IPS DF 6.9 (cell line): ENCODE data around the gene TFRC.
"Not testable (repeated sequence)": the region's sequence is repeated elsewhere in the genome, so short reads cannot be mapped to it uniquely, and the experiment has no call there.

Experiments used
- DNase-seq: peaks from one replicate; pipeline ENCODE4 v3.0.0-alpha.2; 2013; ENCODE audit warnings: low read depth, low spot score
- H3K27ac ChIP-seq: one replicate; pipeline ENCODE4 v1.5.1; 2013; ENCODE audit warnings: low read length, control low read depth
- H3K27me3 ChIP-seq: 2 replicates; pipeline ENCODE4 v1.6.1; 2013; ENCODE audit warnings: mild to moderate bottlenecking, low read length; ENCODE audit not compliant: control insufficient read depth, insufficient read depth
- H3K36me3 ChIP-seq: 2 replicates; pipeline ENCODE4 v1.6.1; 2013; ENCODE audit warnings: low read length; ENCODE audit not compliant: control insufficient read depth, insufficient read depth
- H3K4me1 ChIP-seq: 2 replicates; pipeline ENCODE4 v1.6.1; 2013; ENCODE audit warnings: low read length; ENCODE audit not compliant: control insufficient read depth, insufficient read depth
- H3K4me3 ChIP-seq: 2 replicates; pipeline ENCODE4 v1.5.1; 2013; ENCODE audit warnings: mild to moderate bottlenecking, low read length
- H3K9me3 ChIP-seq: 2 replicates; pipeline ENCODE4 v1.6.1; 2013; ENCODE audit warnings: low read length, inconsistent platforms; ENCODE audit not compliant: control insufficient read depth, insufficient read depth
- WGBS: extraction: QIAGEN DNeasy Blood & Tissue Kit; methylation state at CpG from one replicate; pipeline ENCODE4 v1.1.7; 2013; ENCODE audit warnings: mixed read lengths, missing lambda C conversion rate; ENCODE audit not compliant: insufficient read length, insufficient coverage; 5-methylcytosine and 5-hydroxymethylcytosine counted together

The TFRC gene

GRCh38 chr3:196063049-196063448, 18.8 kb downstream of the TFRC start:
- Histone ChIP-seq H3K4me3 (no peak overlapping the region), H3K27ac (no peak overlapping the region), H3K27me3 (no peaks in the 10 kb centered on the region), H3K4me1 (no peaks in the 10 kb centered on the region), H3K9me3 (no peaks in the 10 kb centered on the region), H3K36me3 (peaks cover 41% of the 10 kb centered on the region; the same call in 1 of the 2 replicates)
- no peak for DNase-seq

- no peak overlapping the region for H3K27ac ChIP-seq
- H3K27me3 ChIP-seq = no peaks in the 10 kb centered on the region
- no peaks in the 10 kb centered on the region for H3K9me3 ChIP-seq
- H3K4me3 ChIP-seq = no peak overlapping the region
- no CpG with 5 or more reads among the region's 1 CpG for WGBS
- peaks cover 40% of the 10 kb centered on the region for H3K36me3 ChIP-seq
- H3K4me1 ChIP-seq = no peaks in the 10 kb centered on the region
- no peak for DNase-seq
Observed at GRCh38 chr3:196060834-196061233, 21.1 kb downstream of the TFRC start.

GRCh38 chr3:196057760-196058331, 24.0 kb downstream of the TFRC start:
- Histone ChIP-seq H3K27ac (no peak overlapping the region), H3K9me3 (no peaks in the 10 kb centered on the region), H3K27me3 (no peaks in the 10 kb centered on the region), H3K4me1 (no peaks in the 10 kb centered on the region), H3K36me3 (peaks cover 39% of the 10 kb centered on the region), H3K4me3 (no peak overlapping the region)
- peak; percentile 20 for DNase-seq
- WGBS = no CpG with 5 or more reads among the region's 3 CpGs

- H3K9me3 ChIP-seq, H3K27ac ChIP-seq, H3K4me1 ChIP-seq, DNase-seq, H3K27me3 ChIP-seq, H3K4me3 ChIP-seq: not testable (repeated sequence)
- WGBS = no CpG with 5 or more reads among the region's 6 CpGs
- peaks cover 35% of the 10 kb centered on the region for H3K36me3 ChIP-seq
Observed at GRCh38 chr3:196056371-196056770, 25.5 kb downstream of the TFRC start.

GRCh38 chr3:196055683-196056270, 26.1 kb downstream of the TFRC start:
- peaks cover 32% of the 10 kb centered on the region for H3K36me3 ChIP-seq
- DNase-seq = no peak

GRCh38 chr3:196055240-196055639, 26.6 kb downstream of the TFRC start:
- Histone ChIP-seq H3K9me3 (no peaks in the 10 kb centered on the region), H3K4me1 (no peaks in the 10 kb centered on the region), H3K36me3 (peaks cover 31% of the 10 kb centered on the region), H3K27me3 (no peaks in the 10 kb centered on the region), H3K4me3 (no peak overlapping the region), H3K27ac (no peak overlapping the region)
- 100% methylated on average over 1 of the region's 8 CpGs for WGBS
- DNase-seq = no peak

More at GRCh38 chr3:196055683-196056270, 26.1 kb downstream of the TFRC start:
- WGBS = no CpG with 5 or more reads among the region's 10 CpGs
- Histone ChIP-seq H3K4me1 (no peaks in the 10 kb centered on the region), H3K4me3 (no peak overlapping the region), H3K27ac (no peak overlapping the region), H3K9me3 (no peaks in the 10 kb centered on the region), H3K27me3 (no peaks in the 10 kb centered on the region)

GRCh38 chr3:196054661-196055060, 27.2 kb downstream of the TFRC start:
- 100% methylated on average over 1 of the region's 10 CpGs for WGBS
- Histone ChIP-seq H3K4me1 (no peaks in the 10 kb centered on the region), H3K4me3 (no peak overlapping the region), H3K9me3 (no peaks in the 10 kb centered on the region), H3K27me3 (no peaks in the 10 kb centered on the region), H3K36me3 (peaks cover 34% of the 10 kb centered on the region), H3K27ac (no peak overlapping the region)
- DNase-seq = no peak

GRCh38 chr3:196053487-196053886, 28.4 kb downstream of the TFRC start:
- no peak overlapping the region for H3K4me3 ChIP-seq
- no peaks in the 10 kb centered on the region for H3K9me3 ChIP-seq
- H3K4me1 ChIP-seq = no peaks in the 10 kb centered on the region
- DNase-seq = no peak
- H3K36me3 ChIP-seq = peaks cover 37% of the 10 kb centered on the region
- WGBS = no CpG with 5 or more reads among the region's 7 CpGs
- no peak overlapping the region for H3K27ac ChIP-seq
- no peaks in the 10 kb centered on the region for H3K27me3 ChIP-seq

- no CpG with 5 or more reads among the region's 6 CpGs for WGBS
Observed at GRCh38 chr3:196051282-196052076, 30.4 kb downstream of the TFRC start.

GRCh38 chr3:196050597-196050996, 31.3 kb downstream of the TFRC start:
- no peak overlapping the region for H3K27ac ChIP-seq
- no peak for DNase-seq
- H3K4me3 ChIP-seq = no peak overlapping the region
- peaks cover 25% of the 10 kb centered on the region for H3K36me3 ChIP-seq
- 100% methylated on average over 1 of the region's 3 CpGs for WGBS
- H3K4me1 ChIP-seq = no peaks in the 10 kb centered on the region
- no peaks in the 10 kb centered on the region for H3K27me3 ChIP-seq
- H3K9me3 ChIP-seq = no peaks in the 10 kb centered on the region

More at GRCh38 chr3:196051282-196052076, 30.4 kb downstream of the TFRC start:
- H3K27me3 ChIP-seq = no peaks in the 10 kb centered on the region
- DNase-seq = no peak
- H3K9me3 ChIP-seq = no peaks in the 10 kb centered on the region
- H3K4me3 ChIP-seq = no peak overlapping the region
- H3K4me1 ChIP-seq = no peaks in the 10 kb centered on the region
- peaks cover 33% of the 10 kb centered on the region for H3K36me3 ChIP-seq
- no peak overlapping the region for H3K27ac ChIP-seq
